Central memory CD8-positive, alpha-beta T cell (primary cell): ENCODE measurements around the gene SLC25A26.

Experiments used
- ATAC-seq: fragments of 150-1000 bp; cut with Tn5 transposase; replicated peaks from 2 replicates; pipeline ENCODE4 v1.10.0; 2022; ENCODE audit warnings: mild to moderate bottlenecking, moderate FRiP score, moderate number of reproducible peaks; ENCODE audit not compliant: poor library complexity, severe bottlenecking; ENCODE audit errors: extremely low read depth
- DNase-seq, 2 donors: peaks; one replicate each; pipeline ENCODE4 v3.0.0; 2021; ENCODE audit warnings: low spot score in 2 of 2
- H3K27ac Mint-ChIP-seq: one replicate; pipeline ENCODE4 v1.8.0; 2022; ENCODE audit warnings: low read depth, mild to moderate bottlenecking, moderate library complexity, mixed read lengths
- H3K27me3 Mint-ChIP-seq: one replicate; pipeline ENCODE4 v1.8.0; 2022; ENCODE audit warnings: mixed read lengths
- H3K36me3 Mint-ChIP-seq: one replicate; pipeline ENCODE4 v1.8.0; 2022; ENCODE audit warnings: mild to moderate bottlenecking, moderate library complexity, mixed read lengths; ENCODE audit not compliant: insufficient read depth
- H3K4me1 Mint-ChIP-seq: one replicate; pipeline ENCODE4 v1.8.0; 2022; ENCODE audit warnings: mixed read lengths
- H3K4me3 Mint-ChIP-seq: one replicate; pipeline ENCODE4 v1.8.0; 2022; ENCODE audit warnings: mild to moderate bottlenecking, moderate library complexity, mixed read lengths
- H3K9me3 Mint-ChIP-seq: one replicate; pipeline ENCODE4 v1.8.0; 2022; ENCODE audit warnings: mixed read lengths

Gene SLC25A26

DNA sequence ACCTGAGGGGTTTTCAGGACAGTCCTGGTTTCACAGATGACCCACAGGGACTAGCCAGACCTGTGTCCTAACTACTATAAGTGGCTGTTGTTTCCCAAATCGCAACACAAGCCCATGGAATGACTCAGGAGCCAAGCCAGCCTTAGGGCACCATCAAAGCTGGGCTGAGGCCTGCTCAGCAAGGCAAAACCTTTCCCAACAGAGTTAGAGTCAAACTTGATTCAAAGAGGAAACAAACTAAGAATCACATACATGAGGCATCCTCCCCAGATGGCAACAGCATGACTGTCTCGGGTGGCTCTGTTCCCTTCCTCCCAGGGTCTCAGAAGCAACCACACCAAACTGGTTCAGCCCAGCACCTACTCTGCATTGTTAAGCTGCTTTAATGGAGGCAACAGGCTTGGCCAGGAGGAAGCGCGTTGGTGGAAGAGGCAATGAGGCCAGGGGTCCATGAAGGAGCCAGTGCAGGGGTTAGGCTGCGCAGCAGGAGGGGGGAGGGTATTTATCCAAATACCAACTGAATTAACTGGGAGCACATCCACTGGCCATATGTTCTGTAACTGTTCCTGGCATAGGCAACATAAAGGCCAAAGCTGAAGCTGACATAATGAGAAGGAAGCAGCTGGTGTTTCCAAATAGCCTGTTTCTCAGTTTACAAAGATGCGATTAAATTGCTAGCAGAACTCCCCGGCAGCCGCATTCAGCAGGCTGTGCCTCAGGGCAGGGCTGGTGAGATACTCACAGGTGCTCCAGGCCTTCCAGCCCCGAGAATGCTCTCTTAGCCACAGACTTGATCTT, 177.6 kb downstream of the SLC25A26 start:
- Mint-ChIP-seq H3K4me3 (no peak overlapping the region), H3K27ac (peak overlapping the region; percentile 11)

GRCh38 chr3:66399529-66400232, 178.9 kb downstream of the SLC25A26 start:
- Mint-ChIP-seq H3K4me1 (peaks cover 12% of the 10 kb centered on the region), H3K27me3 (no peaks in the 10 kb centered on the region), H3K27ac (no peak overlapping the region), H3K9me3 (no peaks in the 10 kb centered on the region), H3K36me3 (peaks cover 23% of the 10 kb centered on the region), H3K4me3 (no peak overlapping the region)
- DNase-seq, result no peak
- no peak for ATAC-seq

More for the DNA sequence above, 177.6 kb downstream of the SLC25A26 start:
- DNase-seq (no peak), ATAC-seq (no peak)
- Mint-ChIP-seq H3K4me1 (peaks cover 25% of the 10 kb centered on the region), H3K27me3 (no peaks in the 10 kb centered on the region), H3K9me3 (no peaks in the 10 kb centered on the region), H3K36me3 (peaks cover 25% of the 10 kb centered on the region)

DNA sequence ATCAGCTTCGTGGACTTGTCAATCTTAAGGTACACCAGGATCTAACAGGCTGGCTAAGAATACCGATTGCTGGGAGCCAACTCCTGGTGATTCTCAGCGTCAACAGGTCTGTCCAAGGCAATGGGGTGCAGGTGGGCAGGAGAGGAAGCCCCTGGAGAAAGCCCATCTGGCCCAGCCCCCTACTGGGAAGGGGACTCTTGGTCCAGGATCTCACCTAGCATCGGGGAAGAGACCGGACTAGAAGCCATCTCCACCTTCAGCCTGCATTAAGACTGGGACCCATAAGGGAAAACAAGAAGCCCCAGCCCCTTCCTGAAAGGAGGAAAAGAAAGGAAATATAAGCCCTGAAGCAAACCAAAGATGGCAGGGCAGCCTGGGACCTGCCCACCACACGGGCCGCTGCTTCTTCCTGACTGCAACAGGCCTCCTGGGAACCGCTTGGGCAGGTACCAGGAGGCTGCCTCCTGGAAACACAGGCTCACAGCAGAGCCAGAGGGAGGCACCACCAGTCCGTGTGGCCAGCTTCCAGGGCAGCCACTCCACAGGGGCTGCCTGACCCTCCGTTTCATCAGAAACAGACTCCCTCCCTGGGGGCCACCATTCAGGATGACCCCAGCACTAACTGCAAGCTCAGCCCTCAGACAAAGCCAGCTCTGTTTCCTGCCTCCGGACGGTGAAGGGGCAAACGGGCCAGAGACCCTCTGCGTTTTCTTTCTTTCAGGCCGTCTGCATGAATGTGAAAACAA, 179.8 kb downstream of the SLC25A26 start:
- Mint-ChIP-seq H3K27ac (no peak overlapping the region), H3K4me1 (peaks cover 5% of the 10 kb centered on the region), H3K9me3 (no peaks in the 10 kb centered on the region), H3K4me3 (no peak overlapping the region), H3K36me3 (peaks cover 27% of the 10 kb centered on the region), H3K27me3 (no peaks in the 10 kb centered on the region)
- ATAC-seq (no peak), DNase-seq (no peak)

GRCh38 chr3:66401157-66401550, 180.4 kb downstream of the SLC25A26 start:
- Mint-ChIP-seq H3K4me1 (peaks cover 5% of the 10 kb centered on the region), H3K4me3 (no peak overlapping the region), H3K36me3 (peaks cover 26% of the 10 kb centered on the region), H3K27ac (no peak overlapping the region), H3K9me3 (no peaks in the 10 kb centered on the region), H3K27me3 (no peaks in the 10 kb centered on the region)
- no peak for DNase-seq
- ATAC-seq, result no peak

DNA sequence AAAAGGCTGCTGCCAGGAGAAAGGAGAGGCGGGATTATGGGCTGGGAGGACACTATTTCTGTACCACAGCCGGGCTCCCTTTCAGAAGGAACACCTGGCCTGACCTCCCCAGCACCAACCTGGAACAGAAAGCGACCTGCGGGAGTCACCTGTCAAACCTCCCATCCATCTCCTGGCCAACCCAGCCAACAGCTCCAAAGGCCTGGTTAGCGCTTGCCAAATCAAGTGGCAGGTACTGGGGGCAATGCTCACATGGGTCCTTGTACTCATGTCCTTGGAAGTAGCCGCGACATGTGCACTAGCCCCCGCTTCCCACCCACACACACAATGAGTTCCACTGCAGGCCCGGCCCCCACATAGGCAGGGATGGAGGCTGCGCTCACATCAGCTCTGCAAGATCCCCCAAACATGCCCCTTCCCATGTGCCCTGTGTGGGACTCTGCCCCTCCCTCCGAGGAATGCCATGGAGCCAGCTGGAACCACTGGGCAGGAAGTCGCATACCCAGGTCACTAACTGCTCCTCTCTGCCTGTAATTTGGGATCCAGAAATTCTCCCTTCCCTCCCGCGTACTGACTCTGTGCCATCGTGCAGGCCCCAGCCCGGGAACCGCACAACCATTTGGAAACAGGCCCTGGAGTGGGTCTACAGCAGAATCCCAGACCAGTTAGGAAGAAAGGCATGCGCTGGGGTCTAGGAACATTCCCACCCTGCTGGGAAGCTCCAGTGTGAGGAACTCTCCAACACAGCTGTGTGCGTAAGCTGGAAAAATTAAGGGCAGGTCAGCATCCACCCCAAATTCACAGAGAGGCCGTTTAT, 181.1 kb downstream of the SLC25A26 start:
- no peak for ATAC-seq
- Mint-ChIP-seq H3K36me3 (peaks cover 30% of the 10 kb centered on the region), H3K27me3 (no peaks in the 10 kb centered on the region), H3K27ac (peak overlapping the region; percentile 41), H3K4me1 (peaks cover 5% of the 10 kb centered on the region), H3K9me3 (no peaks in the 10 kb centered on the region), H3K4me3 (no peak overlapping the region)
- DNase-seq, result no peak

GRCh38 chr3:66402596-66403290, 181.9 kb downstream of the SLC25A26 start:
- no peak overlapping the region for H3K4me3 Mint-ChIP-seq
- no peaks in the 10 kb centered on the region for H3K9me3 Mint-ChIP-seq
- H3K4me1 Mint-ChIP-seq, result peaks cover 6% of the 10 kb centered on the region
- no peaks in the 10 kb centered on the region for H3K27me3 Mint-ChIP-seq
- H3K36me3 Mint-ChIP-seq, result peaks cover 30% of the 10 kb centered on the region
- DNase-seq, result no peak
- no peak for ATAC-seq
- H3K27ac Mint-ChIP-seq, result peak overlapping the region; percentile 41

DNA sequence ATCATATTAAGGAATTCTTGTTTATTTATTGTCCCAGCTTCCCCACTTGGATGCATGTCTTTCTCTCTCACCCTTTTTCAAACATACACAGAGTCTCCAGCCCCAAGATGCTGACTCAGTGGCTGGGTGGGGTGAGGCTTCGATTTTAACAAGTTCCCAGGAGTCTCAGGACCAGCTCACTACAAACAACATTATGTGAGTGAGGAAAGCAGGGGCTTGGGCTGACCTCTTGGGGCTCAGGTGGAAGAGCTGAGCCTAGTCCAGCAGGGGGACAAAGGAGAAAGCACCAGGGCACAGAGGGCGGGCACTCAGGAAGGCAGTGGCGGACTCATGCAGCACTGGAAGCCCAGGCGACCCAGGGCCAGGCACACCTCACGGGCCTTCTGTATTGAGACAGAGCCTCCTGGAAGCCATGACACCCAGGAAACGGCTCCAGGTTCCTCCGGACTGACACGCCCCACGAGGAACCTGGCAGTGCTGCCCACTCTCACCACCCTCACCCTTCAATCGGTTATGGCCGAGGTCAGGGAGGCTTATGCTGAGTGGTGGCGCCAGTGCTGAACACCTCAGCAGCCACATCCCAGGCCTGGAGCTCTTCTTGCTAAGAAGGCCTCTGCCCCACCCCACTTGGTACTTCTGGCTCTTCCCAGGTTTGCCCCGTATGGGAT, 182.7 kb downstream of the SLC25A26 start:
- Mint-ChIP-seq H3K4me1 (peaks cover 5% of the 10 kb centered on the region), H3K27ac (no peak overlapping the region), H3K36me3 (peaks cover 27% of the 10 kb centered on the region), H3K4me3 (no peak overlapping the region), H3K9me3 (no peaks in the 10 kb centered on the region), H3K27me3 (no peaks in the 10 kb centered on the region)
- no peak for ATAC-seq
- DNase-seq, result no peak

GRCh38 chr3:66404197-66404596, 183.4 kb downstream of the SLC25A26 start:
- Mint-ChIP-seq H3K27me3 (no peaks in the 10 kb centered on the region), H3K9me3 (no peaks in the 10 kb centered on the region), H3K27ac (no peak overlapping the region), H3K4me1 (peaks cover 4% of the 10 kb centered on the region), H3K4me3 (no peak overlapping the region), H3K36me3 (peaks cover 24% of the 10 kb centered on the region)
- ATAC-seq (no peak), DNase-seq (no peak)

DNA sequence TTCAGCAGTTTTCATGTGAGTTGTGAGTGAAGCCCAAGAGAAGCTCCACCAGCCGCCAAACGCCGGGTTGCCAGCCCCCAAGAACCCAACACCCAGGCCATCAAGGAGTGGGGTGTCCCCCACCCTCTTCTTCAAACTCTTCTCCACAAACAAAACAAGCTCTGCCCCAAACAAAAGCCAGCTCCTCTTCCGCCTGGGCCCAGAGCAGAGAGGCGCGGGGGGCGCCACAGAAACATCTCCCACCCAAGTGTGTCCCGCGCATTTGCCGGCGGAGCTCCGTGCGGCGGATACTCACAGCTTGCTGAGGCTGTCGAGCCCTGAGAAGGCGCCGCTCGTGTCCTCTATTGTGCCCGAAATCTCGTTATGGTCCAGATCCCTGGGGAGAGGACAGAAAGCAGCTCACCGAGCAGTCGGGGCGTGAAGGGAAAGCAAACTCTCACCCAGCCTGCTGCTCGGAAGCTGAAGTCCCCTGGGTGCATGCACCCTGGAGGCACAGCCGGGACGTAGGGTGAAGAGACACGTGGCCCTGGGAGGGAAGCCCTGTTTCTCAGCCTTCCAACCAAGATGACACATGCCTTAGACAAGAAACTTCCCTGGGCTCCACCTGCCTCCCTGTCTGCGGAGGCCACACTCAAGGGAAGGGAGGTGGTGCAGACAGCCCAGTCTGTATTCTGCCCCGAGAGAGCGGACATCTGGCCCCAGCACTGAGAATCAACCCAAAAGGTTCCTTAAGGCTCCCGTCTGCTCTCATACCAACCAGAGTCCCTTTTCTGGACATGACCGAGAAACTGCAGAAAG, 184.3 kb downstream of the SLC25A26 start:
- H3K4me3 Mint-ChIP-seq, result no peak overlapping the region
- no peak for DNase-seq
- no peak for ATAC-seq
- peaks cover 4% of the 10 kb centered on the region for H3K4me1 Mint-ChIP-seq
- H3K9me3 Mint-ChIP-seq, result no peaks in the 10 kb centered on the region
- no peaks in the 10 kb centered on the region for H3K27me3 Mint-ChIP-seq
- no peak overlapping the region for H3K27ac Mint-ChIP-seq
- H3K36me3 Mint-ChIP-seq, result peaks cover 23% of the 10 kb centered on the region

GRCh38 chr3:66405701-66406091, 184.9 kb downstream of the SLC25A26 start:
- no peak for ATAC-seq
- Mint-ChIP-seq H3K27me3 (no peaks in the 10 kb centered on the region), H3K27ac (no peak overlapping the region), H3K36me3 (peaks cover 24% of the 10 kb centered on the region), H3K9me3 (no peaks in the 10 kb centered on the region), H3K4me3 (no peak overlapping the region), H3K4me1 (peaks cover 4% of the 10 kb centered on the region)
- DNase-seq, result no peak

DNA sequence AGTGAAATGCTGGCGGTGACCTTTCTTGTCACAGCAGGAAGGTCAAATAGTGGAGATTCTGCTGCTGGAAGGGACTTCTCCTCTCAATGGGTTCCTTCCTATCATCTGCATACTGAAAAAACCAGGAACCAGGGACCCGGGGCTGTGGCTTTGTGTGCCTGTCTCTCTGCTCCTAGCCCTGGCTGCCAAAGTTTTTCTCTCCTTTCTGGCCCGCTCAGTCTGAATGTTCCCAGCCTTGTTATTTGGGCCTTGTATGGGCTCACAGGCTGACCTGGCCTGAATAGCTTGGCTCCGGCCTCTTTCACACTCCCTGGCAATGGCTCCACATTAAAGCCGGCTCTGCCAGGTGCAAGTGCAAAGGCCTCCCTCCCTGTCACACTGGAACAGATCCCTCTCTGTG, 185.4 kb downstream of the SLC25A26 start:
- H3K4me1 Mint-ChIP-seq, result peaks cover 4% of the 10 kb centered on the region
- H3K27me3 Mint-ChIP-seq, result no peaks in the 10 kb centered on the region
- no peak for DNase-seq
- no peak overlapping the region for H3K4me3 Mint-ChIP-seq
- ATAC-seq, result no peak
- H3K9me3 Mint-ChIP-seq, result no peaks in the 10 kb centered on the region
- no peak overlapping the region for H3K27ac Mint-ChIP-seq
- peaks cover 23% of the 10 kb centered on the region for H3K36me3 Mint-ChIP-seq
